ENCODE results near the gene EHD2.
"Not testable (repeated sequence)": the region's sequence is repeated elsewhere in the genome, so short reads cannot be mapped to it uniquely, and the experiment has no call there.

EHD2 gene

DNA sequence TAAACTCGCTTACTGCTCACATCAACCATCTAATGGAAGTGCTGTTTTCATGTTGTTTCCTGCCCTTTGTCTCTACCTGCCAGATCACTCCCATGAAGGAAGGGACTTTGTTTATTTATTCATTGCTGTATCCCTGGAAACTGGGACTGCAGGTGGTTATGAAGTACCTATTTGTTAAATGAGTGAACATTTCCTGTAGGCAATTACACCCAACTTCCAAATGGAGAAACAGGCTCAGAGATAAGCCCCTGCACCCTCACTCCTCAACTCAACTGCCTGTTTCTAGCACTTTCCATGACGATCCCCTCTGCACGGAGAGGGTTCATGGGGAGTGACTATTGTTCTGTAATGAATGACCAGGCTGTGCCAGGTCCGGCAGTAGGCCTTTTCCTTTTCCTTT, 63.3 kb downstream of the EHD2 start:
- DNase-seq, result no peak

- DNase-seq, result not testable (repeated sequence)
These were observed 64.2 kb downstream of the EHD2 start for GRCh38 chr19:47777245-47778048.

DNA sequence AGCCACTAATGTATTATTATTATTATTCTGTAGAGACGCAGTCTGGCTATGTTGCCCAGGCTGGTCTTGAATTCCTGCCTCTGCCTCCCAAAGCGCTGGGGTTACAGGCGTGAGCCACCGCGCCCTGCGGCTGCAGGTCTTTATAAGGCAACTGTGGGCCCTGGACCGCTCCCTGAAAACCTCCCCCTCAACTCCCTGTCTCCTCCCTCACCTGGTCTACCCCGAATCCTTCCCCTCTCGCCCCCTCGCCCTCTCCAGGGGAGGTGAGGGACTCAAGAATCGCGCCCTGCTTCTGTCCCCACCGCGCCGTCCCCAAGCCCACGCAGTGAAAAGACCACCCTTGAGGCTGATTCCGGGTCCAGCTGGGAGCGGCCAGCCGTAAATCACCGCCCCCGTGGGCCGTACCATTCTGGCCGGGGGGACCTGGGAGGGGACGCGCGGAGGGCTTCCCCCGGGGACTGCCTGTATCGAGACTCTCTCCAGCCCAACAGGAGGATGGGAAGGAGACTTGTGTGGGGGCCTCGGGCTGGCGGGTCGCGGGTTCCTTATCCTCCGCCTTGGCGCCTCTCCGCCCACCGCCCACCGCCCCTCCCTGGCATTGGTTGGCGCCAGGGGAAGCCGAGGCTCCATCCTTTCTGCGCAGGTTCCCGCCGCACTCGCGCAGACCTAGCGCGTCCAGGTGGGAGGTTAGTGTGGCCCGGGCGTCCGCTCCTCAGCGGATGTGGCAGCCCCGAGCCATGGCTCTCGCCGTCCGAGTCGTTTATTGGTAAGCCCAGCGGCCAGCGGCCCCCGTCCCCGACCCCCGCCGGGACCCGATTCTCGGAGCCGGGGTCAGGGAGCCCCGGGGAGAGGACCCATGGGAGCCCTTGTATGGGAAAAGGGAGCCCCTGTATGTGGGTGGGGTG, 65.1 kb downstream of the EHD2 start, which contains the start of gene SELENOW:
Gene SELENOW (plus strand): TSS at position 655 of the 905 bp plus-strand sequence. CDS start 83 bp downstream, at position 738.
- peak; percentile 77 for DNase-seq

DNA sequence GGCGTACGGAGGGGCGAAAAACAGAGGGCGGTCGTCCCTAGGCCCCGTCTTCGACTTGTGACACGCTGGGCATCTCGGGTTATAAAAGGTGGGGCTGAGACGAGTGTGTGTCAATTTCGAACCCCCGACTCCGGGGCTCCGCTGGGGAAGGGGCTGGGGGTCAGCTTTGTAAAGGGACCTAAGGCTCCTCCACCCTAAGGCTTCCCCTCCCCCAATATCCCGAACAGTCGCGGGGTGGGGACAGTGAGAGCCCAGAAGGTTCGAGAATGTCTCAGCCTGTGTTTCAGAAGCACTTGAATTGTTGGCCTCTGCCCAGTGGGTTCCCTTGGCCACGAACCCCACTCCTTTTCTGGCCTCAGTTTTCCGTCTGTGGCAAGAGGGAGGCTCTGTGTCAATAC, 65.7 kb downstream of the EHD2 start:
- no peak for DNase-seq

GRCh38 chr19:47779524-47780214, 66.4 kb downstream of the EHD2 start:
- no peak for DNase-seq

DNA sequence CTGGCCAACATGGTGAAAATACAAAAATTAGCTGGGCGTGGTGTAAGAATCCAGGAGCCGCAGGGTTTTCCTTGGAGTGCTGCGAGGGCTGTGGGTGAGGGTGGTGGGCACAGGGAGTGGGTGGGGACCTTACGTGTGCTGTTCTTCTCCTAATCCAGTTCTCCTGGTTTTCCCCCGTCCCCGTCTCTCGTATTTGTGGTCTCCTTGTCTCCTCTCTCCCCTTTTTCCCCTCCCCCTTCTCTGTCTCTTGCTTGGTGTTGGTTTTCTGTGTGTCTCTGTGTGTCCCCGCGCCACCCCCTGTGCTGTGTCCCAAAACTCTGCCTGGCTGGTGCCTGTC, 67.0 kb downstream of the EHD2 start:
- DNase-seq, result no peak

DNA sequence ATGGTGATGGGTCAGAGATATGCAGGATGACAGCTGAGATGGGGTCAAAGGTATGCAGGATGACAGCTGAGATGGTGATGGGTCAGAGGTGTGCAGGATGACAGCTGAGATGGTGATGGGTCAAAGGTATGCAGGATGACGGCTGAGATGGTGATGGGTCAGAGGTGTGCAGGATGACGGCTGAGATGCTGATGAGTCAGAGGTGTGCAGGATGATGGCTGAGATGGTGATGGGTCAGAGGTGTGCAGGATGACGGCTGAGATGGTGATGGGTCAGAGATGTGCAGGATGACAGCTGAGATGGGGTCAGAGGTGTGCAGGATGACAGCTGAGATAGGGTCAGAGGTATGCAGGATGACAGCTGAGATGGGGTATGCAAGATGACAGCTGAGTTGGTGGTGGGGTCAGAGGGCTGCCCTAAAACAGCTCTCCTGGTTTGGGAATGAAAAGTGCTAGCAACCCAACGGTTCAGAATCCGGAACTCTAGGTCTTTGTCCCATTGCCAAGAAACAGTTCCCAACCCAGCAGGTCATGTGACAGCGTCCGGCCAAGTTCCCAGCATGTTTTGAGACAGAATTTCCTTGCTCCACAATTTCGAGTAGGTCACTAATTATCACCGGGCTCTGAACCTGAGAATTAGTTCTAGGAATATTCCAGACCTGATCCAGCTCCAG, 68.5 kb downstream of the EHD2 start:
- no peak for DNase-seq

GRCh38 chr19:47786566-47786965, 73.3 kb downstream of the EHD2 start:
- no peak for DNase-seq

DNA sequence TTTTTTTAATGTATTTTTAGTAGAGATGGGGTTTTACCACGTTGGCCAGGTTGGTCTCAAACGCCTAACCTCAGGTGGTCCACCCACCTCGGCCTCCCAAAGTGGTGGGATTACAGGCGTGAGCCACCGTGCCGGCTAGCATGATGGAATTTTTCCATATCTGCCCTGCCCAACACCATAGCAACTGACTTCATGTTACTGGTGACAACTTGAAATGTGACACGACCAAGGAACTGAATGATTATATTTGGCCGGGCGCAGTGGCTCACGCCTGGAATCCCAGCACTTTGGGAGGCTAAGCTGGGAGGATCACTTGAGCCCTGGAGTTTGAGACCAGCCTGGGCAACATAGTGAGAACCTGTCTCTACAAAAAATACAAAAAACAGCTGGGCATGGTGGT, 74.1 kb downstream of the EHD2 start:
- DNase-seq, result not testable (repeated sequence)

DNA sequence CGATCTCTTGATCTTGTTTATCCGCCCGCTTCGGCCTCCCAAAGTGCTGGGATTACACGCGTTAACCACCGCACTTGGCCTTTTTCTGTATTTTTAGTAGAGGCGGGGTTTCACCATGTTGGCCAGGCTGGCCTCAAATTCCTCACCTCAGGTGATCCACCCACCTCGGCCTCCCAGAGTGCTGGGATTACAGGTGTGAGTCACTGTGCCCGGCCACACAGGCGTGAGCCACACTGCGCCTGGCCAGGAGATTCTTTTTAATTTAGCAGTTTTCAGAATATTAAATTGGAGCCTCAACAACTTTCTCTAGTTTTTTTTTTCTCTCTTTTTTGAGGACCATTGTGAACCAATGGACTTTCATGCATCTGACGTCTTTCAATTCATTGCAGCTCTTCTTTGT, 76.6 kb downstream of the EHD2 start:
- DNase-seq, result not testable (repeated sequence)

DNA sequence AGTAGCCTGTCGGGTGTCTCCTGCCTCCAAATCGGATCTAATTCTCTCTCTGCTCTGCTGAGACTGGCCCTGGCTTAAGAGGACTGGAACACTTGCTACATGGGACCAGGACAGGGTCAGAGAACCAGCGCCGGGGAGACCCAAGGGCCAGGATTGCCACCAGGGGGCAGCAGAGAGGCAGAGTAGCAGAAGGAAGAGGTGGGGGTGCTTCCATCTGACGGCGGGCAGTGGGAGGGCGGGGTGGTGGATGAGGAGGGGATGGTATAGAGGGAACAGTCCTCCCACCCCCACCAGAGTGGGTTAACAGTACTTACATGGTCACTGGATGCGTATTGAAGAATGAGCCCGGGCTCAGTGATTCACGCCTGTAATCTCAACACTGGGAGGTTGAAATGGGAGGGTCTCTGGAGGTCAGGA, 77.2 kb downstream of the EHD2 start:
- peak; percentile 70 for DNase-seq

DNA sequence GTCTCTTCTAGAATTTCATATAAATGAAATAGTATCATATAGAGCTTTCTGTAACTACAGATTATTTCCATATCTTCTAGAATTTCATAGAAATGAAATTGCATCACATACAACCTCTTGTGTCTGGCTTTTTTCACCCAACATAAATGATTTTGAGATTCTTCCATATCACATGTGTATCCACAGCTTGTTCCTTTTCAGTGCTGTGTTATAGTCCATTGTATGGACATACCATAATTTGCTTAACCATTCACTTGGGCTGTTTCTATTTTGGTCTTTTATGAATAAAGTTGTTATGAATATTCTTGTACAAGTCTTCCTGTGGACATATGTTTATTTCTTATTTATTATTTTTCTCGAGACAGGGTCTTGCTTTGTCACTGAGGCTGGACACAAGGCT, 79.4 kb downstream of the EHD2 start:
- DNase-seq, result no peak

Data from CD4-positive, alpha-beta T cell treated with Interleukin-15 for 1 hour (primary cell).